GM03348 (cell line): ENCODE data around the gene TMEM273.
A peak's percentile ranks its signal among the peaks of the same experiment; 100 is the strongest.

Experiments used
- DNase-seq: peaks from one replicate; pipeline ENCODE4 v3.0.0; 2012; ENCODE audit warnings: low spot score

TMEM273 gene

GRCh38 chr10:49175587-49176309 lies 12.4 kb downstream of the TMEM273 start:
- DNase-seq, result no peak

GRCh38 chr10:49174926-49175500 lies 13.2 kb downstream of the TMEM273 start:
- no peak for DNase-seq

GRCh38 chr10:49174261-49174925 lies 13.8 kb downstream of the TMEM273 start:
- DNase-seq, result no peak

GRCh38 chr10:49173853-49174252 lies 14.3 kb downstream of the TMEM273 start:
- DNase-seq, result no peak

DNA sequence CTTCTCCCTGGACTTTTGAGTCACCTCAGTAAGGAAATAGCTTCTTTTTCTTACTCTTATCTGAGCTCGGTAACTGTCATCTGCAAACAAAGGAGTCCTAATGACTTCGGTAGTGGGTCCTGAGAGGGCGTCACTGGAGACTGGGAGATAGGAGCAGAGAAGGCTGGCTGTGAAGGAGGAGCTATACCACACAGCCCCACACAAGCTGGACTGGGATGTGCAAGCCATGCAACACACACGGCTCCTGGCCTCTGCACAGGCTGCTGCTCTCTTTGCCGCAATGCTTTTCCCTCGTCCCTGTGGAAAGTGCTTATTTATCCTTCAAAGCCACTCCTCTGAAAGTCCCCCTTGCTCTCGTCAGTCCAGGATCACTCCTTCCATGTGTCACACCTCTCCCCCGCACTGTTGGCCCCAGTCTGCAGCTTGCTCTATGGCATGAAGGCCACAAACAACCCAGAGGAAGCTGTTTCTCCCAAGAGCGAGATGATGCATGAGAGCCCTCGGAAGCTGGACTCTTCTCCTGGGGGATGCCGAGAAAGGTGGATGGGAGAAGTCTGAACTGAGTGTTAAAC lies 14.9 kb downstream of the TMEM273 start:
- no peak for DNase-seq

DNA sequence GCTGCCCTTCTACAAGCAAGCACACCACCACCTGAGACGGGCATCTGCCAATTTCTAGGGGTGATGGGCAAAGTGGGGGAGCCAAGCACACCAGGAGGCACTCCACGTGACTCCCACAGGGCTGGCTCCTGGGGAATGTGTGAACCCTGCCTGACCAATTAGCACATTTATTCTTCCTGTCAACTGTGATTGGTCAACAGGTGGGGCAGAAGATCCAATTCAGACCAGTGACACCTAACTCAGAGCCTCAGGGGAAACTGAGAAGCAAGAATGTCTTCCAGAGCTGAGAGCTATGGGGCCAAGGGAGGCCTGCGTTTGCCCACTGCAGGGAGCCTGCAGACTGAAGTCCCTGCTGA lies 15.4 kb downstream of the TMEM273 start:
- no peak for DNase-seq

DNA sequence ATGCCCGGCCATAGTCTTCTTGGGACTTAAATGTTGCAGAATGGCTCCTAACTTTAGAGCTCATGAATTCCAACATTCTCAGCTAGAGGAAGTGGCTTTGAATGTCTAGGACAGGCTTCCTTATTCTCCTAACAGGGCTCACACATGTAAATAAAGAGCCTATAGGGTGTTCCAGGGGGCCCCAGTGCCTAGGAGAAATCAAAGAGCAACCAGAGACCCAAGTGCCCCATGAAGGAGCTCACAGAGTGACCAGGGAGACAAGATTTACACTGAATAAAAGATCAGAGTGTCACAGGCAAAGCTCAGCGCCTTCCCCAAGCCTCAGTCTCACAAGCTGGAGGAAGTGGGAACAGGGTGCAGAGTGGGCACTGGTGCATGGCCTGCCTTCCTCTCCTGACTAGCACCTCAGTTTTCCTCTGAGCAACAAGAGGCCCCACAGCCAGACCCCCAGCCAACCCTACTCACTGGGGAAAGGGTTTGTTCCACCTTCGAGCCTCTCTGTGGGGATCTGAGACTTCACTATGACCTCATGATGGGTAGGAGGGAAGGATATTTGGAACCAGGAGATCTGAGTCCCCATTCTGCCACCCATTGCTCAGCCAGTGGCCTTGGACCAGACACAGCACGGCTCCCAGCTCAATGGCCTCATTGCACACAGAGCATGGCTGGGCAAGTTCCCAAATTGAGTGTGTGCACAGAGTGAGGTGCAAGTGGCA lies 16.0 kb downstream of the TMEM273 start:
- no peak for DNase-seq

DNA sequence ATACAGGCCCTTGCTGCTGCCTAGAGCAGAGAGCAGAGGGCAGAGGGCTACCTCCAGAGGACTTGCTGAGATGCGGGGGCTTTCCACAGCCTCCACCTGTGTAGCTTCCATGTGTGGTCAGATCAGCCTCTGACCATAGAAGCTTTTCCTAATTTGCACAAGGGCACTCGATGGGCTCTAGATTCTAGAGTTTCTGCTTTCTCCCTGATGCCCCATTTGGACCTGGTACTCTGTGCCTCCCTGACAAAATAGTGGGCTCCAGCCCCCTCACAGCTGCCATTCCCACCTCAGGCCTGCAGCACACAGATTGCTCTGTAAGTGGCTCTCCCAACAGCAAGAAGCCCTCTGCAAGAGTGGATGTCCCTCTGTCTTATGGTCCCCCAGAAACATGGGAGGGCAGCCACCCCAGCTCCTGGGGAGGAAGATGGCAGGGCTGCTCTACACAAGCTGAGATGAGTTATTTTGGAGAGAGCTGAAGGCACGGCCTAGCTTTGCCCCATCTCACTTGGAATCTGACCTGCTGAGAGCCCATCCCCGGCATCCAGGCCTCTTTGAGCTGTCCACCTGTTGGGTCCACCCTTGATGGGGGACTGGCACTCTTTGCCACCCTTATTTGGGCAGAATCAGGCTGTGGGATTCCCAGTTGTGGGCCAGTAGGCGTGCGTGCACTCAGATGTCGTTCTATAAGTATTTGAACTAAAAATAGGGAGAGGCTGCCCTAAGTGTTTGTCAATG lies 16.7 kb downstream of the TMEM273 start:
- DNase-seq, result no peak

DNA sequence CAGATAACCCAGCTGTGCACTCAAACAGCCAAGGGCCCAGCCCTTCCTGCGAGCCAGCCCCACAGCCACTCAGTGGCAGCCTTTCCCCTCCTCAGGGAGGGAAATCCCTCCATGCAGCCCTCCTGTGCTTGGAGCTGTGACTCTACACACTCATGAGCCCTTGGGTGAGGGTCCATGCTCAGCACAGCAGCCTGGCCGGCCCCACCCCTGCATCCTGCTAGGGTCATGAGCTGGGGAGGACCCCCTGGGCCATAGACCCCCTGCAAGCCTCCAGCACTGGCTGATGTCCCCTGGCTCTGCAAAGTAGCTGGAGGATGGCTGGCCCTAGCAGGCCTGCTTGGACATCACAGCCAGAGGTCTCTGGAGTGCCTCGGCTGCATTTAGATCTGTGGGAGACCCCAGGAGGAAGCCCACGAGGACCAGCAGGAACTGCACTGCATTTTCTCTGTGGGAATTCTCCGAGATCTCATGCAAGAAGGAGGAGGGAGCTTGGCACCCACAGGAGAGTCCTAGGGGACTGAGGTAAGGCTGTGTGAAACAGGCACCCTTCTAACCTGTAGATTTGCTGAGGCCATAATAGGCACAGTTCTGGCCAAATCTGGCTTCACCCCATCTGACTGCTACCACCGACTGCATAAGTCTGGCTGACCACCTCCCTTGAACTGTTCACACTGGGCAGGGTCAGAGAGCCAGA lies 17.4 kb downstream of the TMEM273 start:
- no peak for DNase-seq

GRCh38 chr10:49169776-49170175 lies 18.4 kb downstream of the TMEM273 start:
- no peak for DNase-seq

- DNase-seq, result no peak
These were observed 19.2 kb downstream of the TMEM273 start for GRCh38 chr10:49168831-49169500.

DNA sequence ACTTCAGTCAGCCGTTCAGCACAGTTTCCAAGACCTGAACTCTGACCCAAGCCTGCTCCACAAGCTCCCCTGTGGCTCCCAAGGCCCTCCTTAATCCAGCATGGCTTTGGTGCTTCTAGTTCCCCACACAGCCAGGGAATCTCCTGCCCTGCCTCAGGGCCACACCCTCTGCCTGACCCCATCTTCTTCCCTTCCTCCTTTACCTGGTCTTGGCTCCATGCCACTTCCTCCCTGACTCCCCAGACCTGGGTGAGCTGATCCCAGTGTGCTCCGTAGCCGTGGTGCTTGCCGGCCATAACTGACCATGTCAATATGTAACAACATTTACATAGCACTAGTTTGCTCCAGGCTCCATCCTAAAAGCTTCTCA lies 20.0 kb downstream of the TMEM273 start:
- DNase-seq, result no peak

DNA sequence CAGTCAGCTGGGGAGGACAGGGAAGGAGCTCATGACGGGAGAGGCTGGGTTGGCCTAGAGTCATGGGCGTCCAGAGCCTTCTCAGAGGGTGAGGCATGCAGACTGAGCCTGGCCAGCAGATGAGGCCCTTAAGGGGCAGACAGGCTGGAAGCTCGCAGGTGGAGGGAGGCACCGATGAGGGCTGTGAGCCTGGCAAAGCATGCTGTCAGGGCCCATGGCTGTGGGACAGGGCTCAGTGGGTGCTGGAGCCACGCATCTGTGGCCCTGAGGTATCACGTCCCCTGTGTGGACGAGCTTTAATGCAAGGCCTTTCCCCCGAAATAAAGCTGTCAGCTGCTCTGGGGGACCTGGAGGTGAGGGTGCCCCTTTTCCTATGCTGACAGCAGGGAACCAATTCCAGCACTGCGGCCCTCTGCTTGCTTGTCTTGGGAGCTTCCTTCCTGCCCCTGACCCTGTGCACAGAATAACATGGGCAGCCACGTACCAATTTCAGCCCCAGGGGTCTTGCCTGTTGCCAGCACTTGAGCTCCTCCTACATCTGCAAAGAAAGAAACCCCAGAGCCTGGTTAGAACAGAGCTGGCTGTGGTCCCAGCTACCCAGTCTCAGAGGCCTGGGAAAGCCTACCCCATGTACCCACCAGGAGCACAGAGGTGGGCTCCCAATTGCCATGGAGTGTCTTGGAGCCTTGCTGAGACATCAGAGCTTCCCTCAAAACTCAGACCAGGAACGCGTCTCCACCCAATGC lies 20.6 kb downstream of the TMEM273 start:
- no peak for DNase-seq

DNA sequence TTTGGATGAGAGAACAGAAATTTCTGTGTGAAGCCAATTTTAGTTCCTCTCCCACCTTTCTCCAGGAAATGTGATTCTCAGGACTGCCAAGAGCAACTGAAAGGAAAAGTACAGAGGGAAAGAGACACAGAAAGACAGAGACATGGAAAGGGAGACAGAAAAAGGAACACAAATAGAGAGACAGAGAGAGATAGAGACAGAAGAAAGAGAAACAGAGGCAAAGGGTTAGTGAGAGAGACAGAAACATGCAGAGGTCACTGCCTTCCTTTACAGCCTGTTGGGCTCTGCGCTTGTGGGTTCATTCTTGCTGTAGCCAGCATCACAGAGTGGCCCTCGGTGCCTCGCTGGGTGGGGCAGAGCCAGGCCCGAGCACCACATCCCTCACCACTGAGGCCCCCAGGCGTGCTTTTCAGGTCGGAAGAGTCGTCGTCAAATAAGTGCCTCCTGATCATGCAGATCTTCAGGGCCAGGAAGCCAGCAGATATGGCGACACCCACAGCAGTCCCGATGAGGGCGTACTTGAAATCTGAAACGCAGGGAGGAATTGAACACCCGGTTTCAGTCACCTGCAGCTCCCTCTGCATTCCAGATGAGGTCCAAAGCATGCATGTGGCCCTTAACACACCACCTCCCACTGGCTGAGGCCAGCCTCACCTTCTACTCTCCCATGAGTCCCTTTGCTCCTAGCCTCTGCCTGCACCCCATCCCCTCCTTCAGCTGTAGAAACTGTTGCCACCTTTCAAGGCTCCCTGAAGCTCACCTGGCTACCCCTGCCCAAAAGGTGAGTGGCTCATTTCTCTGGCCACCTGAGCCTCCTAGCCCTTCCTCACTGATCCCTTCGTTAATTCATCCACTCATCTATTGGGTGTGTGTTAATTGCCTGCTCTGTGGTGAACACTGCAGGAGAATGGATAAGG lies 21.4 kb downstream of the TMEM273 start:
- no peak for DNase-seq

DNA sequence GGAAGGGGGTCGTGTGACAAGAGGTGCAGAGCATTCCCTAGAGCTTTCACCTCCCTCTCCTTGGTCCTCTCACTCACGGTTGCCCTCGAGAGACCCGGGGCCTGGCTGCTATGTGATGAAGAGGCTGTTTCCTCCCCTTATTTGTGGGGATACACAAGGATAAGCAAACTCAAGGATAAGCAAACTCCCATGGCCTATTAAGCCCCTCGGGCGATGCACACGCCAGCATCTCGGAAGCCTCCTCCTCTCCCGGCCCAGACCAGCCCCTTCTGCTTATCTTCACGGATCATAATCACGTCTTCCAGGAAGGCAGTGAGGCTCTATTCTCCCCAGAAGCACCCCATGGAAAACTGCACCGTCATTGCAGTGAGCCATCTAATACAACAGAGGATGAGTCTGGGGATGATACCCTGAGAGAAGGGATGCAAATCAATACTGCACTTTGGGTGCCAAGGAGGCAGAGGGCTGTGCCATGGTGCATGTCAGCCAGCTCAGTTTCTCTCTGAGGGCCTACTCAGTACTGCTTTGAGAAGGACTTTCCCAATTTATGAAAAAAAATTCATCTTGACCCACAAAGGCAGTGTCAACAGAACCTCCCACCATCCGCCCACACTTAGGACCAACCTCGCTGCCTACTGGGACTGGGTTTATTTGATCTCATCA lies 22.2 kb downstream of the TMEM273 start:
- DNase-seq, result no peak

GRCh38 chr10:49165259-49165658 lies 22.9 kb downstream of the TMEM273 start:
- no peak for DNase-seq

DNA sequence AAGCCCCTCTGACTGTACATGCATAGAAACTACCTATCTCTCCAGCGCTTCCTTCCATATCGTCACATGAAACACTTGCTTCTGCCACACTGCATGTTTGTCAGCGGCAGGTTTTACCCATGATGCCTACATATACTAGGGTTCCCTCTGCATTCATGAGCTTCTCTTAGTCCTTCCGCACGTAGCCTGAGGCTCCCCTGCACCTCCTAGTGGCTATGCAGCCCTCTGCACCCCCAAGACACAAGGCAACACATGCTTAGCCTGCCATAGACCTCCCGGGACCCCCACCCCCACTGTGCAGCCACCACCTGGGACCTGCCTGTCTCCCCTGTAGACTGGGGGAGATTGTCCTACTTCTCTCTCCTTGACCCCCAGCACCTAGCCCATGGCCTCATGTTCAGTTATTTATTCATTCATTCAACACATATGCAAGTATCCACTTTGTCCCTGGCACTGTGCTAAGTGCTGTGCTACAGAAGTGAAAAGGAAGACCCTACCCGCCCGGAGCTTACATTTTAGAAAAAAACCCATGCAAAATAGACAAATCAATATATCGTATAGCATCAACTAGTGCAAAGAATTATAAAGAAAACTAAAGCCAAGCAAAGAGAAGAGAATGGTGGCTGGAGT lies 23.5 kb downstream of the TMEM273 start:
- peak; percentile 67 for DNase-seq

DNA sequence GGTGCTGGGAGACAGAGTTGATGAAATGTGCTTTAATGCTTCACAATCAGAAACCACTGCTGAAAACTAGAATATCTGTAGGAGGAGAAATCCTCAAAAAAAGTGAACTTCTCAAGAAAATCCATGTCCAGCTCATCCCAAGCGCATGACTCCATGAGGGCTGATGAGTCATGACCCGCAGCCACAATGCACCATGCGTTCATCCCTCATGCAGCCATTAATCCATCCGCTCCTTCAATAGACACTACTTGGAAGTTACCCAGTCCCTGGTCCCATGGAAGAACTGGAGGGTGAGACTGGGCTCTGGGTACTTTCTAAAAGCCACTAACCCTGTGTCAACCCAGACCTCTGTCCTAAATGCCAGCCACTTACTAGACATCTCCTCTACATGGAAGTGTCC lies 24.4 kb downstream of the TMEM273 start:
- peak; percentile 86 for DNase-seq
